IMR-90 (cell line): Measurements from ENCODE around the gene SMAD2. TPM values are rescaled to one million over a fixed set of nuclear protein-coding genes. Genes with fewer than 3 reads are reported as not detected.

Experiments
- ATAC-seq: fragments of 200-7000 bp; cut with Tn5 transposase; 2 replicates; pipeline ENCODE4 v1.9.1; 2020; ENCODE audit warnings: low read depth, mild to moderate bottlenecking, moderate library complexity
- BruUV-seq: library from RNA; stranded (reverse); fragments of 400-500 nt; replicated peaks from 2 replicates; lab custom pipeline; 2021; lab: Mats Ljungman, UMichigan
- CTCF ChIA-PET: fragments of 300-600 bp; formaldehyde crosslinking; extraction: SDS; loops from one replicate; lab custom pipeline; 2021; ENCODE audit warnings: antibody characterized with exemption; lab: Yijun Ruan, JAX
- POLR2A ChIA-PET: fragments of 300-600 bp; sonication (Branson Sonifier 250); formaldehyde crosslinking; loops from one replicate; lab custom pipeline; 2022; ENCODE audit warnings: antibody characterized with exemption; ENCODE audit not compliant: unreplicated experiment; lab: Charles Lee
- DNase-seq: peaks from one replicate; pipeline ENCODE4 v3.0.0; 2013
- H2AFZ ChIP-seq: replicated peaks from 2 replicates; pipeline ENCODE3; 2013; ENCODE audit warnings: low read length, mild to moderate bottlenecking; ENCODE audit not compliant: poor library complexity
- H2AK5ac ChIP-seq: 2 replicates; pipeline ENCODE4 v1.6.1; 2013; ENCODE audit warnings: low read depth, low read length, inconsistent platforms
- H2AK9ac ChIP-seq: replicated peaks from 2 replicates; pipeline ENCODE3; 2013; ENCODE audit warnings: mild to moderate bottlenecking, low read depth, low read length, moderate library complexity; ENCODE audit not compliant: poor library complexity
- H2BK120ac ChIP-seq: 2 replicates; pipeline ENCODE4 v1.6.1; 2013; ENCODE audit warnings: low read depth, low read length, inconsistent platforms
- H2BK15ac ChIP-seq: 3 replicates; pipeline ENCODE4 v1.6.1; 2013; ENCODE audit warnings: low read depth, low read length, inconsistent platforms
- H2BK20ac ChIP-seq: 2 replicates; pipeline ENCODE4 v1.6.1; 2013; ENCODE audit warnings: low read depth, mild to moderate bottlenecking, inconsistent platforms, low read length, moderate library complexity
- H2BK5ac ChIP-seq: 2 replicates; pipeline ENCODE4 v1.6.1; 2013; ENCODE audit warnings: mild to moderate bottlenecking, low read depth, low read length, inconsistent platforms; ENCODE audit not compliant: poor library complexity, severe bottlenecking
- H3K14ac ChIP-seq: replicated peaks from 2 replicates; pipeline ENCODE4 v1.6.1; 2013; ENCODE audit warnings: low read depth, low read length, inconsistent platforms
- H3K18ac ChIP-seq: 2 replicates; pipeline ENCODE4 v1.6.1; 2013; ENCODE audit warnings: low read depth, low read length, control low read depth
- H3K23ac ChIP-seq: 2 replicates; pipeline ENCODE4 v1.6.1; 2013; ENCODE audit warnings: low read depth, low read length, inconsistent platforms
- H3K27ac ChIP-seq: 2 replicates; pipeline ENCODE4 v1.5.1; 2013; ENCODE audit warnings: mild to moderate bottlenecking, control low read depth, low read length; ENCODE audit not compliant: insufficient read depth
- H3K27me3 ChIP-seq: 2 replicates; pipeline ENCODE4 v1.6.1; 2013; ENCODE audit warnings: low read length; ENCODE audit not compliant: control insufficient read depth, insufficient read depth
- H3K36me3 ChIP-seq: 2 replicates; pipeline ENCODE4 v1.6.1; 2013; ENCODE audit warnings: low read length, mixed read lengths; ENCODE audit not compliant: control insufficient read depth, insufficient read depth
- H3K4ac ChIP-seq: 2 replicates; pipeline ENCODE4 v1.6.1; 2013; ENCODE audit warnings: low read depth, low read length, inconsistent platforms
- H3K4me1 ChIP-seq: 2 replicates; pipeline ENCODE4 v1.6.1; 2013; ENCODE audit warnings: low read length, mixed read lengths; ENCODE audit not compliant: control insufficient read depth, insufficient read depth
- H3K4me2 ChIP-seq: 2 replicates; pipeline ENCODE4 v1.6.1; 2013; ENCODE audit warnings: low read depth, mild to moderate bottlenecking, control low read depth, low read length, moderate library complexity
- H3K4me3 ChIP-seq: 2 replicates; pipeline ENCODE4 v1.5.1; 2013; ENCODE audit warnings: low read depth, mild to moderate bottlenecking, control low read depth, low read length, moderate library complexity; ENCODE audit not compliant: insufficient read depth
- H3K56ac ChIP-seq: 2 replicates; pipeline ENCODE4 v1.6.1; 2013; ENCODE audit warnings: low read length, inconsistent platforms; ENCODE audit not compliant: insufficient read depth; ENCODE audit errors: extremely low read depth
- H3K79me1 ChIP-seq, 2 experiments: 2 replicates each; pipeline ENCODE4 v1.6.1; 2013; ENCODE audit warnings: low read length in 2 of 2, inconsistent platforms in 1 of 2, low read depth in 1 of 2
- H3K9ac ChIP-seq: 2 replicates; pipeline ENCODE4 v1.6.1; 2013; ENCODE audit warnings: low read depth, low read length, control low read depth
- H3K9me1 ChIP-seq: 2 replicates; pipeline ENCODE4 v1.6.1; 2013; ENCODE audit warnings: low read length, inconsistent platforms; ENCODE audit not compliant: insufficient read depth
- H3K9me3 ChIP-seq: 2 replicates; pipeline ENCODE4 v1.6.1; 2013; ENCODE audit warnings: low read length; ENCODE audit not compliant: control insufficient read depth, insufficient read depth
- H4K20me1 ChIP-seq: 2 replicates; pipeline ENCODE4 v1.6.1; 2013; ENCODE audit warnings: low read length, inconsistent platforms; ENCODE audit not compliant: insufficient read depth
- H4K5ac ChIP-seq: 2 replicates; pipeline ENCODE4 v1.6.1; 2013; ENCODE audit warnings: mild to moderate bottlenecking, low read depth, low read length, control low read depth
- H4K8ac ChIP-seq, 2 experiments: 2 replicates each; pipeline ENCODE4 v1.6.1; 2013; ENCODE audit warnings: low read depth in 2 of 2, low read length in 2 of 2, control low read depth in 1 of 2, inconsistent platforms in 1 of 2
- H4K91ac ChIP-seq: 2 replicates; pipeline ENCODE4 v1.6.1; 2013; ENCODE audit warnings: low read depth, low read length, inconsistent platforms; ENCODE audit not compliant: insufficient read depth
- BHLHE40 ChIP-seq: fragments of 150-350 bp; IDR thresholded peaks from 2 replicates; pipeline ENCODE4 v1.6.1; 2016; ENCODE audit warnings: mild to moderate bottlenecking, low read depth, low read length
- CHD1 ChIP-seq: IDR thresholded peaks from 2 replicates; pipeline ENCODE4 v1.6.1; 2012; ENCODE audit warnings: low read depth, low read length, improper control_type of control experiment
- CTCF ChIP-seq: conservative IDR thresholded peaks from 2 replicates; pipeline ENCODE4 v1.5.1; 2012; ENCODE audit warnings: mild to moderate bottlenecking, low read depth, low read length, improper control_type of control experiment
- FOS ChIP-seq: fragments of 150-350 bp; IDR thresholded peaks from 2 replicates; pipeline ENCODE4 v1.6.1; 2016; ENCODE audit warnings: low read depth, low read length
- MAZ ChIP-seq: IDR thresholded peaks from 2 replicates; pipeline ENCODE4 v1.6.1; 2012; ENCODE audit warnings: low read depth, mild to moderate bottlenecking, low read length, improper control_type of control experiment, moderate library complexity, borderline replicate concordance
- MXI1 ChIP-seq: IDR thresholded peaks from 2 replicates; pipeline ENCODE4 v1.6.1; 2012; ENCODE audit warnings: low read depth, mild to moderate bottlenecking, low read length, moderate library complexity, borderline replicate concordance
- NFE2L2 ChIP-seq: fragments of 150-350 bp; IDR thresholded peaks from 2 replicates; pipeline ENCODE4 v1.6.1; 2016; ENCODE audit warnings: low read depth, mild to moderate bottlenecking, low read length
- POLR2A ChIP-seq: IDR thresholded peaks from 2 replicates; pipeline ENCODE4 v1.6.1; 2012; ENCODE audit warnings: mild to moderate bottlenecking, low read depth, low read length
- RAD21 ChIP-seq: IDR thresholded peaks from 2 replicates; pipeline ENCODE4 v1.6.1; 2012; ENCODE audit warnings: low read length, improper control_type of control experiment
- RCOR1 ChIP-seq: IDR thresholded peaks from 2 replicates; pipeline ENCODE4 v1.6.1; 2012; ENCODE audit warnings: mild to moderate bottlenecking, low read length, improper control_type of control experiment; ENCODE audit not compliant: insufficient replicate concordance
- RFX5 ChIP-seq: IDR thresholded peaks from 2 replicates; pipeline ENCODE4 v1.8.0; 2012; ENCODE audit warnings: low read depth, mild to moderate bottlenecking, low read length, moderate library complexity
- USF2 ChIP-seq: fragments of 150-350 bp; IDR thresholded peaks from 2 replicates; pipeline ENCODE4 v1.6.1; 2017; ENCODE audit warnings: mild to moderate bottlenecking, antibody characterized with exemption, low read length, low read depth
- WGBS, 2 experiments: methylation state at CpG; one replicate each; pipeline versions ENCODE4 v1.1.5 to v1.1.7; 2013; ENCODE audit warnings: missing lambda C conversion rate in 2 of 2; ENCODE audit not compliant: insufficient read length in 1 of 2; ENCODE audit errors: extremely low coverage in 2 of 2; 5-methylcytosine and 5-hydroxymethylcytosine counted together
- dilution Hi-C: fragments of 300-500 bp; cut with HindIII; formaldehyde crosslinking; loops from one replicate; pipeline ENCODE4 v1.14.3; 2018; ENCODE audit warnings: low sequenced_read_pairs; ENCODE audit not compliant: unreplicated experiment
- in situ Hi-C: fragments of 300-500 bp; cut with MboI; formaldehyde crosslinking; loops from 3 replicates; pipeline ENCODE4 v1.14.3; 2019; ENCODE audit warnings: low sequenced_read_pairs, inconsistent platforms, mixed read lengths
- intact Hi-C: fragments of 100-400 bp; cut with micrococcal nuclease; formaldehyde crosslinking; loops from 2 replicates; pipeline ENCODE4 v1.10.0; 2022
- polyA plus RNA-seq, 3 experiments: library from polyadenylated mRNA; depleted of rRNA; stranded (reverse); fragments of >200 nt; gene quantifications; 2 replicates each; pipeline ENCODE4 v1.2.3, GENCODE V29; 2012; ENCODE audit warnings: low replicate concordance in 1 of 3
- total RNA-seq: library from RNA; depleted of rRNA; stranded (reverse); fragments of >200 nt; gene quantifications from 2 replicates; pipeline ENCODE4 v1.2.3, GENCODE V29; 2012

Gene SMAD2
- total and polyA plus RNA-seq, 2 of the 4 experiments (the other 2 are of a cell fraction), result 41.7 to 171 TPM

- CTCF ChIA-PET, result no interaction called here
These were observed 18.1 kb downstream of the SMAD2 start for GRCh38 chr18:47912343-47912742.

More at GRCh38 chr18:47912343-47912742, 18.1 kb downstream of the SMAD2 start:
- dilution Hi-C loops (no loop called here), in situ Hi-C loops (no loop called here), intact Hi-C loops (loop anchor here (5.0 kb wide), 1 partner anchor 45 kb away; no protein-coding TSS in a partner anchor)
- no peaks in the 10 kb centered on the region for H3K9me1 ChIP-seq
- H3K56ac ChIP-seq, result no peak overlapping the region
- no peak overlapping the region for H2AK5ac ChIP-seq
- TF ChIP-seq NFE2L2, result no peak
- TF ChIP-seq CTCF, result no peak
- no peak for TF ChIP-seq MXI1
- TF ChIP-seq RCOR1, result no peak
- no peak for TF ChIP-seq USF2
- TF ChIP-seq FOS, result no peak
- no peak for TF ChIP-seq MAZ
- TF ChIP-seq POLR2A, result no peak
- no peak for TF ChIP-seq RAD21
- TF ChIP-seq CHD1, result no peak
- no peak for TF ChIP-seq BHLHE40
- TF ChIP-seq RFX5, result no peak
- H3K27ac ChIP-seq, result no peak overlapping the region
- H3K23ac ChIP-seq, result no peak overlapping the region
- POLR2A ChIA-PET, result no interaction called here
- peaks cover 33 to 58% of the 10 kb centered on the region in 2 experiments for H3K79me1 ChIP-seq
- no peak overlapping the region for H4K91ac ChIP-seq
- no peak overlapping the region for H3K4me3 ChIP-seq
- H4K20me1 ChIP-seq, result peaks cover 52% of the 10 kb centered on the region
- no peak overlapping the region for H2BK20ac ChIP-seq
- H2AK9ac ChIP-seq, result no peak overlapping the region
- H2AFZ ChIP-seq, result no peak overlapping the region
- no peak overlapping the region for H3K9ac ChIP-seq
- H2BK120ac ChIP-seq, result no peak overlapping the region
- no peaks in the 10 kb centered on the region for H3K4me1 ChIP-seq
- H3K27me3 ChIP-seq, result no peaks in the 10 kb centered on the region
- no peak overlapping the region for H2BK5ac ChIP-seq
- H3K18ac ChIP-seq, result no peak overlapping the region
- H3K36me3 ChIP-seq, result peaks cover 3% of the 10 kb centered on the region; the same call in 1 of the 2 replicates
- ATAC-seq, result peak; percentile 59; the same call in 1 of the 2 replicates
- DNase-seq, result no peak
- H3K9me3 ChIP-seq, result no peaks in the 10 kb centered on the region
- WGBS, 2 experiments, result no CpG with 5 or more reads among the region's 1 CpG
- no peak overlapping the region for H4K5ac ChIP-seq
- BruUV-seq, result no TSS peak
- H4K8ac ChIP-seq, result no peak overlapping the region
- H2BK15ac ChIP-seq, result no peak overlapping the region
- H3K14ac ChIP-seq, result no peak overlapping the region
- no peak overlapping the region for H3K4ac ChIP-seq
- no peak overlapping the region for H3K4me2 ChIP-seq
